LNCAP (cell line): ENCODE results near the gene SCARB1.

ENCODE experiments used
- TF ChIP-seq, protein P1 (sequence below): fragments of 450-650 bp; IDR thresholded peaks from 2 replicates; pipeline ENCODE4 v1.5.1; 2017; ENCODE audit warnings: mild to moderate bottlenecking

SCARB1 gene

DNA sequence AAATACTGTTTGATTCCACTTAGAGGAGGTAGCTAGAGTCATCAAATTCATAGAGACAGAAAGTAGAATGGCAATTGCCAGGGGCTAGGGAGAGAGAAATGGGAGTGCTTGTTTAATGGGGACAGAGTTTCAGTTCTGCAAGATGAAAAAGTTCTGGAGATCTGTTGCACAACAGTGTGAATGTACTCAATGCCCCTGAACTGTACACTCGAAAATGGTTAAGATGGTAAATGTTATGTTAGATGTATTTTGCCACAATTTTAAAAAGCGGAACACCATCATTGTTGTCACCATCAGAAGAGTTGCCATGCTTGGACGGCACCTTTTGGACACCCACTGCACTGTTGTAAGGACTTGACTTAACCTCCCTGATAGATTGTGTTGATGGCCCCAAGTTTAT is 106.9 kb downstream of the SCARB1 start:
- TF ChIP-seq, protein P1, sequence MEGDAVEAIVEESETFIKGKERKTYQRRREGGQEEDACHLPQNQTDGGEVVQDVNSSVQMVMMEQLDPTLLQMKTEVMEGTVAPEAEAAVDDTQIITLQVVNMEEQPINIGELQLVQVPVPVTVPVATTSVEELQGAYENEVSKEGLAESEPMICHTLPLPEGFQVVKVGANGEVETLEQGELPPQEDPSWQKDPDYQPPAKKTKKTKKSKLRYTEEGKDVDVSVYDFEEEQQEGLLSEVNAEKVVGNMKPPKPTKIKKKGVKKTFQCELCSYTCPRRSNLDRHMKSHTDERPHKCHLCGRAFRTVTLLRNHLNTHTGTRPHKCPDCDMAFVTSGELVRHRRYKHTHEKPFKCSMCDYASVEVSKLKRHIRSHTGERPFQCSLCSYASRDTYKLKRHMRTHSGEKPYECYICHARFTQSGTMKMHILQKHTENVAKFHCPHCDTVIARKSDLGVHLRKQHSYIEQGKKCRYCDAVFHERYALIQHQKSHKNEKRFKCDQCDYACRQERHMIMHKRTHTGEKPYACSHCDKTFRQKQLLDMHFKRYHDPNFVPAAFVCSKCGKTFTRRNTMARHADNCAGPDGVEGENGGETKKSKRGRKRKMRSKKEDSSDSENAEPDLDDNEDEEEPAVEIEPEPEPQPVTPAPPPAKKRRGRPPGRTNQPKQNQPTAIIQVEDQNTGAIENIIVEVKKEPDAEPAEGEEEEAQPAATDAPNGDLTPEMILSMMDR, result no peak

DNA sequence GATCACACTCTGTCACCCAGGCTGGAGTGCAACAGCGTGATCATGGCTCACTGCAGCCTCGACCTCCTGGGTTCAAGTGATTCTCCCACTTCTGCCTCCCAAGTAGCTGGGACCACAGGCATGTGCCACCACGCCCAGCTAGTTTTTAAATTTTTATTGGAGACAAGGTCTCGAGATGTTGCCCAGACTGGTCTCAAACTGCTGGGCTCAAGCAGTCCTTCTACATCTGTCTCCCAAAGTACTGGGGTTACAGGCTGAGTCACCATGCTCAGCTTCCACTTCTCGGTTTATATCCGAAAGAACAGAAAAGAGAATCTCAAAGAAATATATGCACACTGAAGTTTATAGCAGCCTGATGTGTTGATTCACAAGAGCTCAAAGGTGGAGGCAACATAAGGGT is 107.5 kb downstream of the SCARB1 start:
- TF ChIP-seq, protein P1, result no peak

DNA sequence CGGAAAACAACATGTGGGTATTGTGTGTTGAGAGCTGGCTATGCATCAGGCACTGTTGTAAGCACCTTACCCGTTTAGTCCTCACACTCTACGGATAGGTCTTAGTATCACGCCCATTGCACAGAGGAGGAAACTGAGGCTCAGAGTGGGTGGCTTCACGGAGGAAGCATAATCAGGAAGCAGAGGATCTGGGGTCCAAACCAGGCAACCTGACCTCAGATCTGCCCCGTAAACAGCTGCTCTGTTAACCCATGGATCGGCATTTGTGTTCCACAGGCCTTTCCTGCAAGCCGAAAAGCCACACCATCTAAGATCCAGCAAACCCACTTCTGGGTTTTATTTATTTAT is 107.9 kb downstream of the SCARB1 start:
- TF ChIP-seq, protein P1, result no peak

DNA sequence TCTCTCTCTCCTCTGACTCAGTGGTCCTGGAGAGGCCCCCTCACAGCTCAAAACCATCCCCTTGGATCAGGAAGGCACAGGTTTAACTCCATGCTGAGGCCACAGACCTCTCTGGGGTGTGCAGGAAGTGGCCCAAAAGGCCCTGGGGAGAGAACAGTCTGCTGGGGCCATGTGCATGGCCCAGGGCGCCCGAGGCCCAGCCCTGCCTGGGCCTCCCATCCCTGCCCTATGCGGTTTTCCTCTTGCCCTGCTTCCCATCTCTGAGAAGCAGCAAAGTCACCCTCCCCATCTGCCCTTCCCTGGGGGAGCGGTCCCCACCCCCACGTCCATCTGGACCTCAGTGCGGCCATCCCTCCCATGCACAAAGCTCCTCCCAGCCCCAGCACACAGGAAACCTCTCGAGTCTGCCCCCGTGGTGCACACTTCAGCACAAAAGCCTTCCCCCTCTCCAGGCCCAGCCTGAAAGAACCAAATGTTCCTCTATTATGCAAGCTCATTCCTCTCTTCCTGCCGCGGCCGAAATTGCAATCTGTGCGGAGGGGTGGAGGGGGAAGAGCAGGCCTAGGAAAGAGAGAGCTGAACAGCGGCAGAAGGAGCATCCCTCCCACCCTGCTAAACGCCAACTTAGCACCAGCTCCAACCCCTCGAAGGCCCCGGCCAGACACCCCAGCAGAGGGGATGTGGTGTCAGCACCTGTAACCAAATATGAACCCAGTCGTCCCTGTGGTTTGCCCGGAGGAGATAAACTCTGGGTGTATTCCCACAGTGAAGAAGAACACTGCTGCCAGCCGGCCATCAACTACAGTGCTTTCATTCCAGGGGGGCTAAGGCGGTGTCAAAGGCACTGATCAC is 108.5 kb downstream of the SCARB1 start:
- TF ChIP-seq, protein P1, result no peak

DNA sequence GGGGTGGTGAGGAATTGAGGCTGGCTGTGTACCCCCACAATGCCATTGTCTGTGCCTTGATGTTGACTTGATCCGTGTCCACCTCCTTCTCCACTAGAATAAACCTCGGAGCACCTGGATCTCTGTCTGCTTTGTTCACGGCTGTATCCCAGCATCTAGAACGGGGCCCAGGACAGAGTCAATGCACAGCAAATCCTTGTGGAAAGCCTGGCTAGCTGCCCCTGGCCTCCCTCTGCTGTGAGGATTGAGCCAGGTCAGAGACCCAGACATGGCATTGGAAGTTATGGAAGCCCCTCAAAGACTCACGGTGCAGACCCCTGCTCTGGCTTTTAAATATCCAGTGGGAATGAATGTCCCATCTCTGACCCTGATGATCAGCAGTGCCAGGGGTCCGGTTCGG is 109.2 kb downstream of the SCARB1 start:
- TF ChIP-seq, protein P1, result no peak

DNA sequence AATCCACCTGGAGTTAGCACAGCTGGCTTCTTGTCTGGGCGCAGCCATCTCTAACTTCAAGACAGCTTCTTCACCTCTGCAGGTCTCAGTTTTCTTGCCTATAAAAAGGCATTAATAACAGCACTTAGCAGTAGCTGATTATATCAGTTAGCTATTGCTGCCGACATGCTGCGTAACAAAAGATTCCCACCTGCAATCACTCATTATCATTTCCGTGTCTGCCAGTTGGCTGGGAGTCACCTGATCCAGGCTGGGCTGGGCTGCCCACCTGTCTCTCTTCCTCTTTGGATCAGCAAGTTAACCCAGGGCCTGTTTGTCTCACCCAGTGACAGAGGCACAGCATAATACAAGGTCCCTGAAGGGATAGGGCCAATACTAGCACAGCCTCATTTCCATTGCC is 109.7 kb downstream of the SCARB1 start:
- TF ChIP-seq, protein P1, result no peak

DNA sequence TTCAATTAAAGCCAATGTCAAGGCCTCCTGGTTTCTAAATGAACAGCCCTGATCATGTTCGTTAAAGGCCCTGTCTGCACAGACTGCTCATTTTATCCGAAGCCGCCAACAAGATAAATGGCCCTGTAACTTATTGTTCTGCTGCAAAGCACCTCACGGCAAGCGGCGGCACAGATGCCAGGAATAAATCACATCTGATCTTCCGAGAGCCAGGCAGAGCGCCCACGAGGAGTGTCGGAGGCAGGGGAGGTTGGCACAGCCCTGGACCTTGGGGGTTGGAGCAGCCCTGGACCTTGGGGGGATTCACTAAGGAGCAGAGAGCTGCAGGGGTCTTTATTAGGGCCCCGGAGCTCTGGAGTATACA is 110.5 kb downstream of the SCARB1 start:
- TF ChIP-seq, protein P1, result no peak
